MM.1S (cell line): ENCODE data around the gene ADCYAP1R1.

Source experiments
- DNase-seq: peaks from one replicate; pipeline ENCODE4 v3.0.0-alpha.2; 2015
- H2AFZ ChIP-seq: fragments of 300-600 bp; sonication (generic); 2 replicates; pipeline ENCODE4 v1.6.0; 2016; ENCODE audit warnings: antibody characterized with exemption, low read length
- H3F3A ChIP-seq: fragments of 300-600 bp; sonication (generic); 2 replicates; pipeline ENCODE4 v1.6.1; 2016; ENCODE audit warnings: mild to moderate bottlenecking, antibody characterized with exemption, low read length, moderate library complexity, mixed read lengths; ENCODE audit not compliant: insufficient read depth
- H3K27ac ChIP-seq: fragments of 300-600 bp; sonication (generic); 2 replicates; pipeline ENCODE4 v1.5.1; 2016; ENCODE audit warnings: mild to moderate bottlenecking, low read length
- H3K27me3 ChIP-seq: fragments of 300-600 bp; sonication (generic); replicated peaks from 2 replicates; pipeline ENCODE4 v1.6.0; 2016; ENCODE audit warnings: low read length; ENCODE audit not compliant: insufficient read depth
- H3K36me3 ChIP-seq: fragments of 300-600 bp; sonication (generic); replicated peaks from 2 replicates; pipeline ENCODE4 v1.6.1; 2016; ENCODE audit warnings: mild to moderate bottlenecking, low read length, mixed read lengths; ENCODE audit not compliant: insufficient read depth
- H3K4me1 ChIP-seq: fragments of 300-600 bp; sonication (generic); 2 replicates; pipeline ENCODE4 v1.6.1; 2016; ENCODE audit warnings: low read length, mixed read lengths
- H3K4me2 ChIP-seq: fragments of 300-600 bp; sonication (generic); 2 replicates; pipeline ENCODE4 v1.6.0; 2016; ENCODE audit warnings: low read depth, low read length
- H3K4me3 ChIP-seq: fragments of 300-600 bp; sonication (generic); 2 replicates; pipeline ENCODE4 v1.5.1; 2016; ENCODE audit warnings: low read length, mixed read lengths
- H3K79me2 ChIP-seq: fragments of 300-600 bp; sonication (generic); 2 replicates; pipeline ENCODE4 v1.6.1; 2016; ENCODE audit warnings: mixed run types, low read length, mixed read lengths
- H3K9ac ChIP-seq: fragments of 300-600 bp; sonication (generic); 2 replicates; pipeline ENCODE4 v1.6.1; 2016; ENCODE audit warnings: low read length, mixed read lengths
- H3K9me2 ChIP-seq: fragments of 300-600 bp; sonication (generic); replicated peaks from 2 replicates; pipeline ENCODE4 v1.6.1; 2016; ENCODE audit warnings: mild to moderate bottlenecking, low read length, mixed read lengths; ENCODE audit not compliant: insufficient read depth
- H3K9me3 ChIP-seq: fragments of 300-600 bp; sonication (generic); replicated peaks from 2 replicates; pipeline ENCODE4 v1.6.1; 2016; ENCODE audit warnings: mild to moderate bottlenecking, low read length, mixed read lengths; ENCODE audit not compliant: insufficient read depth
- H4K20me1 ChIP-seq: fragments of 300-600 bp; sonication (generic); 2 replicates; pipeline ENCODE4 v1.6.1; 2016; ENCODE audit warnings: mild to moderate bottlenecking, low read length, moderate library complexity, mixed read lengths; ENCODE audit not compliant: insufficient read depth
- EZH2 ChIP-seq: fragments of 300-600 bp; sonication (generic); optimal IDR thresholded peaks from 2 replicates; pipeline ENCODE3; 2017; ENCODE audit warnings: low read depth, mild to moderate bottlenecking, antibody characterized with exemption, low read length, mixed read lengths
- EZH2phosphoT487 ChIP-seq: fragments of 300-600 bp; sonication (generic); IDR thresholded peaks from 2 replicates; pipeline ENCODE4 v1.6.1; 2018; ENCODE audit warnings: antibody characterized with exemption, low read length
- TF ChIP-seq, protein P1 (sequence below): fragments of 300-600 bp; sonication (generic); IDR thresholded peaks from 2 replicates; pipeline ENCODE4 v1.5.1; 2016; ENCODE audit warnings: antibody characterized with exemption, low read length, mixed read lengths

The ADCYAP1R1 gene

DNA sequence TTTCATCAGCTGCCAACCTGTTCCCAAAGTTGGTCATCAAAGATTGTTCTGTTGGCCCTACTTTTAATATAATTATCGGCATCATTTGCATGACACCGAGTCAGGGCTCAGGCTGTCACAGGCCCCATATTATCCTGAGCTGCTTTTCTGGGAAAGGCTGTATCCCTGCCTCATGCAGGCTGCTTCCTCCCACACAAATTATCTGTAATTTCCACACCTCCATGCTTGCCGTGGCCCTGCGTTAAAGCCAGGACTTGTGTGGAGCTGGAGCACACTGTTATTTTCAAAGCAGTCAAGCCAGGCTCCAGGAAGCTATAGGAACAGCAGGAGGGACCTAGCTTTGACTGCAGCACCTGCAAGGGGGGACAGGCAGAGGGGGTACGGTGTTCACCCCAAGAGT is 5.4 kb upstream of the ADCYAP1R1 start:
- Histone ChIP-seq H4K20me1 (no peaks in the 10 kb centered on the region), H3F3A (no peaks in the 10 kb centered on the region), H3K27ac (no peak overlapping the region), H3K79me2 (no peaks in the 10 kb centered on the region), H3K9me2 (no peaks in the 10 kb centered on the region), H2AFZ (no peak overlapping the region), H3K36me3 (no peaks in the 10 kb centered on the region), H3K4me1 (no peaks in the 10 kb centered on the region), H3K27me3 (peaks cover 18% of the 10 kb centered on the region; the same call in 1 of the 2 replicates), H3K4me3 (no peak overlapping the region), H3K4me2 (no peak overlapping the region), H3K9me3 (no peaks in the 10 kb centered on the region), H3K9ac (no peak overlapping the region)
- no peak for DNase-seq
- TF ChIP-seq, protein P1, sequence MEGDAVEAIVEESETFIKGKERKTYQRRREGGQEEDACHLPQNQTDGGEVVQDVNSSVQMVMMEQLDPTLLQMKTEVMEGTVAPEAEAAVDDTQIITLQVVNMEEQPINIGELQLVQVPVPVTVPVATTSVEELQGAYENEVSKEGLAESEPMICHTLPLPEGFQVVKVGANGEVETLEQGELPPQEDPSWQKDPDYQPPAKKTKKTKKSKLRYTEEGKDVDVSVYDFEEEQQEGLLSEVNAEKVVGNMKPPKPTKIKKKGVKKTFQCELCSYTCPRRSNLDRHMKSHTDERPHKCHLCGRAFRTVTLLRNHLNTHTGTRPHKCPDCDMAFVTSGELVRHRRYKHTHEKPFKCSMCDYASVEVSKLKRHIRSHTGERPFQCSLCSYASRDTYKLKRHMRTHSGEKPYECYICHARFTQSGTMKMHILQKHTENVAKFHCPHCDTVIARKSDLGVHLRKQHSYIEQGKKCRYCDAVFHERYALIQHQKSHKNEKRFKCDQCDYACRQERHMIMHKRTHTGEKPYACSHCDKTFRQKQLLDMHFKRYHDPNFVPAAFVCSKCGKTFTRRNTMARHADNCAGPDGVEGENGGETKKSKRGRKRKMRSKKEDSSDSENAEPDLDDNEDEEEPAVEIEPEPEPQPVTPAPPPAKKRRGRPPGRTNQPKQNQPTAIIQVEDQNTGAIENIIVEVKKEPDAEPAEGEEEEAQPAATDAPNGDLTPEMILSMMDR: no peak
- no peak for TF ChIP-seq EZH2
- no peak for TF ChIP-seq EZH2phosphoT487

- H3K36me3 ChIP-seq: no peaks in the 10 kb centered on the region
- H4K20me1 ChIP-seq: no peaks in the 10 kb centered on the region
- no peak overlapping the region for H3K9ac ChIP-seq
- no peak for TF ChIP-seq EZH2phosphoT487
- TF ChIP-seq EZH2: no peak
- TF ChIP-seq, protein P1: no peak
- H3K4me2 ChIP-seq: no peak overlapping the region
- DNase-seq: no peak
- no peaks in the 10 kb centered on the region for H3K4me1 ChIP-seq
- H3K27me3 ChIP-seq: peaks cover 20% of the 10 kb centered on the region; the same call in 1 of the 2 replicates
- no peak overlapping the region for H2AFZ ChIP-seq
- no peak overlapping the region for H3K27ac ChIP-seq
- H3F3A ChIP-seq: no peaks in the 10 kb centered on the region
- H3K79me2 ChIP-seq: no peaks in the 10 kb centered on the region
- no peak overlapping the region for H3K4me3 ChIP-seq
- H3K9me2 ChIP-seq: no peaks in the 10 kb centered on the region
- H3K9me3 ChIP-seq: no peaks in the 10 kb centered on the region
These were observed 4.6 kb upstream of the ADCYAP1R1 start for GRCh38 chr7:31047313-31048146.

DNA sequence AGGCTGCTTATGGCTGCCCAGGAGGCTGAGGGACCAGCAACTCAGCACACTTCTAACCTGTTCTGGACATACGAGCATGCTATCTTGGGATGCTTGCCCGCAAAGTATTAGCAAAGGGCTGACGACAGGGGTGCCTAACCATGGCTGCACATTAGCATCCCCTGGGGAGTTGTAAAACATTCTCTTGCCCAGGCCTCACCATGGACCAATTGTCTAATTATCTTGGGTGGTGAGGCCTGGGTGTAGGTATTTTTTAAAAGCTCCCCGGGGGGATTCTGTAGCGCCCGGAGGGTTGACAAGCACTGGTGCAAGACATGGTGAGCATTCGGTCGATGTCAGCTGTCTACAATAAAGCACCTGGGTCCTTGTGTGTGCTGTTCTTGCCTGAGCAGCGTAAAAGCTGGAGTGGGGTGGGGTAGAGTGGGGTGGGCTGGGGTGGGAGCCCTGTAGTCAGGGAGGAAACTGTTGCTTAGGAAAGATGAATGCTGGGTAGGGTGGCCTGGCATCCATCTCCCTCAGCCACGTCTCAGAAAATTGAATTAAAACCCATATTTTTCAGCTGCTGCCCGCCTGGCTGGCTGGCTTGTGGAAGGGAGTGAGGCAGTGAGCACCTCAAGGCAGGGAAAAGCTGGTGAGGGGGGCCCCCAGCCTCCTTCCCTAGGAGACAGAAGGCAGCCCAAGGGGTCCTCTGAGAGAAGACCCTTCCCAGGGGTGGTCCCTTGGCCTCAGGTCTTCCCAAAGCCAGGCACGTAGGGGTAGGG is 2.9 kb upstream of the ADCYAP1R1 start:
- H4K20me1 ChIP-seq: no peaks in the 10 kb centered on the region
- H3K4me2 ChIP-seq: no peak overlapping the region
- no peaks in the 10 kb centered on the region for H3K36me3 ChIP-seq
- no peaks in the 10 kb centered on the region for H3F3A ChIP-seq
- no peaks in the 10 kb centered on the region for H3K9me2 ChIP-seq
- no peak for DNase-seq
- H3K9ac ChIP-seq: no peak overlapping the region
- H3K27me3 ChIP-seq: peaks cover 27% of the 10 kb centered on the region
- no peaks in the 10 kb centered on the region for H3K79me2 ChIP-seq
- no peak for TF ChIP-seq EZH2phosphoT487
- TF ChIP-seq, protein P1: no peak
- H3K4me1 ChIP-seq: no peaks in the 10 kb centered on the region
- H2AFZ ChIP-seq: no peak overlapping the region
- no peak overlapping the region for H3K4me3 ChIP-seq
- no peak overlapping the region for H3K27ac ChIP-seq
- no peaks in the 10 kb centered on the region for H3K9me3 ChIP-seq
